ENCODE data around the gene SOCS3.

Gene SOCS3

GRCh38 chr17:78366109-78366848 is 6.4 kb upstream of the SOCS3 start:
- no peak for DNase-seq

GRCh38 chr17:78365561-78366108 is 5.8 kb upstream of the SOCS3 start:
- no peak for DNase-seq

GRCh38 chr17:78364436-78365281 is 4.8 kb upstream of the SOCS3 start:
- DNase-seq, result no peak

GRCh38 chr17:78362671-78363070 is 2.8 kb upstream of the SOCS3 start:
- DNase-seq, result no peak

- no peak for DNase-seq
Observed at GRCh38 chr17:78362232-78362631, 2.4 kb upstream of the SOCS3 start.

- no peak for DNase-seq
Observed at GRCh38 chr17:78361225-78361701, 1.4 kb upstream of the SOCS3 start.

GRCh38 chr17:78360371-78361224 is 721 bp upstream of the SOCS3 start:
- peak; percentile 82 for DNase-seq

- no peak for DNase-seq
Observed at GRCh38 chr17:78359321-78359996, 418 bp downstream of the SOCS3 start.

GRCh38 chr17:78358538-78359320 is 1.1 kb downstream of the SOCS3 start:
- no peak for DNase-seq

GRCh38 chr17:78357672-78358537 is 2.0 kb downstream of the SOCS3 start:
- DNase-seq, result no peak

GRCh38 chr17:78357177-78357586 is 2.7 kb downstream of the SOCS3 start:
- no peak for DNase-seq

- DNase-seq, result peak; percentile 98
Observed at GRCh38 chr17:78356101-78356713, 3.7 kb downstream of the SOCS3 start.

GRCh38 chr17:78355701-78356100 is 4.2 kb downstream of the SOCS3 start:
- no peak for DNase-seq

- peak; percentile 45 for DNase-seq
Observed at GRCh38 chr17:78355045-78355641, 4.7 kb downstream of the SOCS3 start.

GRCh38 chr17:78353834-78354233 is 6.0 kb downstream of the SOCS3 start:
- no peak for DNase-seq

GRCh38 chr17:78351449-78352006 is 8.3 kb downstream of the SOCS3 start:
- DNase-seq, result no peak

GRCh38 chr17:78349891-78350642 is 9.8 kb downstream of the SOCS3 start:
- no peak for DNase-seq

GRCh38 chr17:78348055-78348770 is 11.7 kb downstream of the SOCS3 start:
- DNase-seq, result no peak

All from CD4-positive, alpha-beta T cell treated with Interleukin-4 for 4 hours (primary cell).